HFF-Myc (cell line): Measurements from ENCODE around the gene VENTX.

Source experiments
- DNase-seq: peaks from one replicate; pipeline ENCODE4 v3.0.0-alpha.2; 2011; ENCODE audit warnings: low read depth; ENCODE audit errors: extremely low read depth
- H3K4me3 ChIP-seq: replicated peaks from 2 replicates; pipeline ENCODE4 v1.5.1; 2011; ENCODE audit warnings: low read depth, mild to moderate bottlenecking, control low read depth, low read length
- TF ChIP-seq, protein P1 (sequence below): IDR thresholded peaks from 2 replicates; pipeline ENCODE4 v1.5.1; 2012; ENCODE audit warnings: mild to moderate bottlenecking, low read depth, low read length, control low read depth; ENCODE audit errors: missing control alignments

Gene VENTX

DNA sequence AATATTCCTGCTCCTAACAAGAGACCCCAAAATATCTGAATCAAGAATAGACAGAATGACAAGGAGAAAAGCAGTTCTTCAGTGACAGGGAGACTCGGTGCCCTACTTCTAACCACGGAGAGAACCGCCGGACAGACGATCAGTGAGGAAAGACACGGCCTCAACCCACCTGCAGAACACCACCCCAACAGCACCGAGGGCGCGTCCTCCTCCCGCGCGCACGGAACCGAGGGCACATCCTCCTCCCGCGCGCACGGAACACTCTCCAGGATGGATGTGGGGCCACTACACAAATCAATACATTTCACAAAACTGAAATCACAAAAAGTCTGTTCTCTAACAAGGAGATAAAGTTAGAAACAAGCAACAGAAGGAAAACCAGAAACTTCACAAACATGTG is 48.7 kb downstream of the VENTX start:
- DNase-seq, result no peak
- TF ChIP-seq, protein P1, sequence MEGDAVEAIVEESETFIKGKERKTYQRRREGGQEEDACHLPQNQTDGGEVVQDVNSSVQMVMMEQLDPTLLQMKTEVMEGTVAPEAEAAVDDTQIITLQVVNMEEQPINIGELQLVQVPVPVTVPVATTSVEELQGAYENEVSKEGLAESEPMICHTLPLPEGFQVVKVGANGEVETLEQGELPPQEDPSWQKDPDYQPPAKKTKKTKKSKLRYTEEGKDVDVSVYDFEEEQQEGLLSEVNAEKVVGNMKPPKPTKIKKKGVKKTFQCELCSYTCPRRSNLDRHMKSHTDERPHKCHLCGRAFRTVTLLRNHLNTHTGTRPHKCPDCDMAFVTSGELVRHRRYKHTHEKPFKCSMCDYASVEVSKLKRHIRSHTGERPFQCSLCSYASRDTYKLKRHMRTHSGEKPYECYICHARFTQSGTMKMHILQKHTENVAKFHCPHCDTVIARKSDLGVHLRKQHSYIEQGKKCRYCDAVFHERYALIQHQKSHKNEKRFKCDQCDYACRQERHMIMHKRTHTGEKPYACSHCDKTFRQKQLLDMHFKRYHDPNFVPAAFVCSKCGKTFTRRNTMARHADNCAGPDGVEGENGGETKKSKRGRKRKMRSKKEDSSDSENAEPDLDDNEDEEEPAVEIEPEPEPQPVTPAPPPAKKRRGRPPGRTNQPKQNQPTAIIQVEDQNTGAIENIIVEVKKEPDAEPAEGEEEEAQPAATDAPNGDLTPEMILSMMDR, result no peak
- no peak overlapping the region for H3K4me3 ChIP-seq

DNA sequence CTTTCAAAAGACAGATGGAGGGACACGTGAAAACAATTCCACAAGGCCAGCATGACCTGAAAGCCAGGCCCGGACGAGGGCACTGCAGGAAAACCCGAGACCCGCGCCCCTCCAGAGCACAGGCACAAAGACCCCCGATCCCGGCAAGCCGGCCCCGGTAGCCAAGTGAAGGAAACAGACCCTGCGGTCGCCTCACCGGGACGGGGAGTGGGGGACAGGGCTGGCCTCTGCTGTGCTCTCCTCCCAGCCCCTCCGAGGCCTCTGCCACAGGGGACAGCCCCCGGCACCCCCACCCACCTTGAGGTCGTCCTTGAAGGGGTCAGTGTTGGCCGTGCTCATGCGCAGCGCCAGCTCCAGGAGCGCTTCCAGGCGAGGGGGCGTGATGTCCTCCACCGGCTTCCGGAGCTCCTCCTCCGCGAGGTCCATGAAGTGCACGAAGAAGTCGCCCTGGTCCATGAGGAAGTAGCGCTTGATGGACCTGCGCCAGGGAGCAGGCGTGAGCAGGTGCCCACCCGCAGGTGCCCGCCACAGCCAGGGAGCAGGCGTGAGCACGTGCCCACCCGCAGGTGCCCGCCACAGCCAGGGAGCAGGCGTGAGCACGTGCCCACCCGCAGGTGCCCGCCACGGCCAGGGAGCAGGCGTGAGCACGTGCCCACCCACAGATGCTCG is 50.3 kb downstream of the VENTX start:
- no peak for DNase-seq
- TF ChIP-seq, protein P1, result no peak
- no peak overlapping the region for H3K4me3 ChIP-seq

DNA sequence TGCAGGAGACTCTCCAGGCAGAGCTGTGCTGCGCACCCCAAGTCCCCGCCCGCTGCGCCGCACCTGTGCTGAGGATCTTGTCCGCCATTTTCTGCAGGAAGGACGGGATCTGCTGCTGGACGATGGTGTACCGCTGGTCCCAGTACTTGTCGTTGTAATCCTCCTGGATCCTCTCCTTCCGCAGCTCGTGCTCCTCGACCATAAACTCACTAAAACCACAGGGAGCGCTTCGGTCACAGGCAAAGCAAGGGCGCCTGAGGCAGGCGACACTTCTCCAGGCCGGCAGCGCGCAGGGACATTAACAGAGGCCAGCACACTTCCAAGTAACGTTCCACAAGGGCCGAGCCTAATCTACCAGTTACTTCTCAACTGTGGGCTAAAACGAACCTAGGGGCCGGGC is 52.1 kb downstream of the VENTX start:
- DNase-seq, result no peak
- TF ChIP-seq, protein P1, result no peak
- no peak overlapping the region for H3K4me3 ChIP-seq
